ENCODE data around the gene ALG14.

DNA sequence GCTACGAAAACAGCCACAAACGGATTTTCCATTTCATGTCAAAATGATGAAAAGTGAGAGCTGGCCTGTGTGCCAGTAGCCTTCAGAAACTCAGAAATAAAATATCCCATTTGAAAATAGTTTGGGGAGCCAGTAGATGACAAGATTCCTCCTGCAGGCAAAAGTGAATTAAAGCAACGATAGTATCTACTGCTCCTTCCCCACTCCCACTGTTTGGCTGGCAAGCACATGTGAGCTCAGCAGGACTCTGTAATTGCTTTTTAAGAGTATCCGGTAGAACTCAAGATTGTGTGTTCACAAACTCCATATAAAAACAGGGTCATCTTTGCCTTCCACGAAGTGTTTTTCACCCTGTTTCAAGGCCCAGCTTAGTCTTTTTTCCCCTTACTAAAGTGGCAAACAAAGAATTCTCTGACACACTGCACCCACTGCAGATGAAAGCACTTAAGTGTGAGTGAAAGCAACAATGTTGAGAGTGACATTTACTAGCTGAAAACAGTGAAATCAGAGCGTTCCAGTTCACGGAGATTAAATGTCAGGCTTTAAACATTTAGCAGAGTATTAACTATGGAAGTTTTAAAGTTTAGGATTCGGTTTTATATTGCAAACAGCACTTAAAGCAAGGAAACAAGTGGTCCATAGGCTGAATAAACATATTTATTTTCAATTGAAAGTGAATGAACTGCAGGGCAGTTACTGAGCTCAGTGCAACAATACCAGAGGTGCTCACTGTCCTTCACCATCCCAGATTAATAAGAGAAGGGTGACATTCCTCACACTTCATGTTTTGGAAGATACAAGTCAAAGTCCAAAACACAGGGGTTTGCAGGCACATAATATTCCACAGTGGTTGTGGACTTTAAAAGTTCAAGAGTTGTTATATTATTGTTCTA lies 70.0 kb downstream of the ALG14 start:
- TF ChIP-seq EZH2 (IDR thresholded peaks at IDR 0.05; ENCODE audit: borderline replicate concordance, low read depth, low read length, severe bottlenecking) (no peak), MYC (IDR thresholded peaks at IDR 0.05; ENCODE audit: low read depth, low read length) (no peak), FOS (IDR thresholded peaks at IDR 0.05; ENCODE audit: borderline replicate concordance, insufficient read depth, low read length) (no peak), POLR2A (IDR thresholded peaks at IDR 0.05; ENCODE audit: low read depth, low read length) (no peak), GATA2 (IDR thresholded peaks at IDR 0.05; ENCODE audit: insufficient read depth, insufficient read length, low read depth, low read length) (no peak)
- TF ChIP-seq, protein P1, sequence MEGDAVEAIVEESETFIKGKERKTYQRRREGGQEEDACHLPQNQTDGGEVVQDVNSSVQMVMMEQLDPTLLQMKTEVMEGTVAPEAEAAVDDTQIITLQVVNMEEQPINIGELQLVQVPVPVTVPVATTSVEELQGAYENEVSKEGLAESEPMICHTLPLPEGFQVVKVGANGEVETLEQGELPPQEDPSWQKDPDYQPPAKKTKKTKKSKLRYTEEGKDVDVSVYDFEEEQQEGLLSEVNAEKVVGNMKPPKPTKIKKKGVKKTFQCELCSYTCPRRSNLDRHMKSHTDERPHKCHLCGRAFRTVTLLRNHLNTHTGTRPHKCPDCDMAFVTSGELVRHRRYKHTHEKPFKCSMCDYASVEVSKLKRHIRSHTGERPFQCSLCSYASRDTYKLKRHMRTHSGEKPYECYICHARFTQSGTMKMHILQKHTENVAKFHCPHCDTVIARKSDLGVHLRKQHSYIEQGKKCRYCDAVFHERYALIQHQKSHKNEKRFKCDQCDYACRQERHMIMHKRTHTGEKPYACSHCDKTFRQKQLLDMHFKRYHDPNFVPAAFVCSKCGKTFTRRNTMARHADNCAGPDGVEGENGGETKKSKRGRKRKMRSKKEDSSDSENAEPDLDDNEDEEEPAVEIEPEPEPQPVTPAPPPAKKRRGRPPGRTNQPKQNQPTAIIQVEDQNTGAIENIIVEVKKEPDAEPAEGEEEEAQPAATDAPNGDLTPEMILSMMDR (IDR thresholded peaks at IDR 0.05; ENCODE audit: extremely low read depth in 1 of 2, insufficient read depth in 1 of 2, low read depth in 1 of 2, low read length in 2 of 2), result no peak

All from endothelial cell of umbilical vein (primary cell).